WERI-Rb-1 (cell line): ENCODE results near the gene NKX2-3.

ENCODE experiments used
- DNase-seq: peaks from one replicate; pipeline ENCODE4 v3.0.0-alpha.2; 2020
- H3K27ac ChIP-seq: fragments of 250-450 bp; sonication (Bioruptor Pico); 2 replicates; pipeline ENCODE4 v1.5.1; 2020; ENCODE audit warnings: mild to moderate bottlenecking, moderate library complexity
- H3K27me3 ChIP-seq: fragments of 250-450 bp; sonication (Bioruptor Pico); 2 replicates; pipeline ENCODE4 v1.5.1; 2021; ENCODE audit warnings: mild to moderate bottlenecking, low read depth, moderate library complexity; ENCODE audit not compliant: insufficient read depth, severe bottlenecking
- H3K36me3 ChIP-seq: fragments of 250-450 bp; sonication (Bioruptor Pico); 2 replicates; pipeline ENCODE4 v1.5.1; 2020; ENCODE audit warnings: mild to moderate bottlenecking, moderate library complexity
- H3K4me3 ChIP-seq: 2 replicates; pipeline ENCODE4 v1.5.1; 2011; ENCODE audit warnings: low read depth, mild to moderate bottlenecking, control low read depth, low read length
- H3K9me3 ChIP-seq: fragments of 250-450 bp; sonication (Bioruptor Pico); 2 replicates; pipeline ENCODE4 v1.5.1; 2021; ENCODE audit warnings: mild to moderate bottlenecking, moderate library complexity; ENCODE audit not compliant: severe bottlenecking
- CTCF ChIP-seq: IDR thresholded peaks from 2 replicates; pipeline ENCODE4 v1.5.1; 2011; ENCODE audit warnings: low read depth, mild to moderate bottlenecking, control low read depth, inconsistent platforms, low read length

Gene NKX2-3

GRCh38 chr10:99506416-99506815 is 26.3 kb upstream of the NKX2-3 start:
- TF ChIP-seq CTCF: no peak
- no peaks in the 10 kb centered on the region for H3K27me3 ChIP-seq
- DNase-seq: no peak
- H3K36me3 ChIP-seq: no peaks in the 10 kb centered on the region
- no peak overlapping the region for H3K27ac ChIP-seq
- H3K9me3 ChIP-seq: no peaks in the 10 kb centered on the region
- no peak overlapping the region for H3K4me3 ChIP-seq

GRCh38 chr10:99507265-99507664 is 25.5 kb upstream of the NKX2-3 start:
- Histone ChIP-seq H3K9me3 (no peaks in the 10 kb centered on the region), H3K4me3 (no peak overlapping the region), H3K36me3 (no peaks in the 10 kb centered on the region), H3K27me3 (no peaks in the 10 kb centered on the region), H3K27ac (no peak overlapping the region)
- no peak for DNase-seq
- TF ChIP-seq CTCF: no peak

- no peak for TF ChIP-seq CTCF
- Histone ChIP-seq H3K27me3 (no peaks in the 10 kb centered on the region), H3K9me3 (no peaks in the 10 kb centered on the region), H3K36me3 (no peaks in the 10 kb centered on the region), H3K27ac (no peak overlapping the region), H3K4me3 (no peak overlapping the region)
- DNase-seq: no peak
These were observed 19.7 kb upstream of the NKX2-3 start for GRCh38 chr10:99513061-99513460.

- TF ChIP-seq CTCF: no peak
- Histone ChIP-seq H3K9me3 (no peaks in the 10 kb centered on the region), H3K27me3 (no peaks in the 10 kb centered on the region), H3K27ac (no peak overlapping the region), H3K36me3 (no peaks in the 10 kb centered on the region), H3K4me3 (no peak overlapping the region)
- no peak for DNase-seq
These were observed 13.1 kb upstream of the NKX2-3 start for GRCh38 chr10:99519690-99520039.

- TF ChIP-seq CTCF: no peak
- DNase-seq: no peak
- H3K4me3 ChIP-seq: no peak overlapping the region
- H3K27ac ChIP-seq: no peak overlapping the region
- no peaks in the 10 kb centered on the region for H3K36me3 ChIP-seq
- H3K9me3 ChIP-seq: no peaks in the 10 kb centered on the region
- H3K27me3 ChIP-seq: no peaks in the 10 kb centered on the region
These were observed 12.5 kb upstream of the NKX2-3 start for GRCh38 chr10:99520040-99520846.
